T-helper 22 cell (primary cell): ENCODE measurements around the gene KRTAP5-6.
"Not testable (repeated sequence)": the region's sequence is repeated elsewhere in the genome, so short reads cannot be mapped to it uniquely, and the experiment has no call there.

Experiments
- DNase-seq: peaks from one replicate; pipeline ENCODE4 v3.0.0-alpha.2; 2020; ENCODE audit warnings: low read depth

The KRTAP5-6 gene

GRCh38 chr11:1661454-1662269 lies 35.3 kb upstream of the KRTAP5-6 start:
- not testable (repeated sequence) for DNase-seq

GRCh38 chr11:1662699-1663283 lies 34.2 kb upstream of the KRTAP5-6 start:
- not testable (repeated sequence) for DNase-seq

GRCh38 chr11:1665313-1665712 lies 31.7 kb upstream of the KRTAP5-6 start:
- no peak for DNase-seq

GRCh38 chr11:1667121-1667850 lies 29.7 kb upstream of the KRTAP5-6 start:
- no peak for DNase-seq

- DNase-seq: no peak
Measured at GRCh38 chr11:1667906-1668305, 29.1 kb upstream of the KRTAP5-6 start.

- DNase-seq: no peak
Measured at GRCh38 chr11:1668911-1669473, 28.0 kb upstream of the KRTAP5-6 start.

- DNase-seq: no peak
Measured at GRCh38 chr11:1669546-1670218, 27.3 kb upstream of the KRTAP5-6 start.

- DNase-seq: not testable (repeated sequence)
Measured at GRCh38 chr11:1670457-1670856, 26.5 kb upstream of the KRTAP5-6 start.

GRCh38 chr11:1670905-1671371 lies 26.1 kb upstream of the KRTAP5-6 start:
- DNase-seq: no peak

GRCh38 chr11:1671658-1672057 lies 25.3 kb upstream of the KRTAP5-6 start:
- DNase-seq: no peak

GRCh38 chr11:1672613-1673350 lies 24.2 kb upstream of the KRTAP5-6 start:
- no peak for DNase-seq

- no peak for DNase-seq
Measured at GRCh38 chr11:1673446-1674172, 23.4 kb upstream of the KRTAP5-6 start.

- DNase-seq: no peak
Measured at GRCh38 chr11:1674173-1675131, 22.5 kb upstream of the KRTAP5-6 start.

GRCh38 chr11:1675536-1676228 lies 21.3 kb upstream of the KRTAP5-6 start:
- DNase-seq: no peak

- DNase-seq: no peak
Measured at GRCh38 chr11:1676229-1676740, 20.7 kb upstream of the KRTAP5-6 start.

- DNase-seq: no peak
Measured at GRCh38 chr11:1679881-1680280, 17.1 kb upstream of the KRTAP5-6 start.

GRCh38 chr11:1682225-1682905 lies 14.6 kb upstream of the KRTAP5-6 start:
- DNase-seq: no peak

GRCh38 chr11:1683216-1683615 lies 13.8 kb upstream of the KRTAP5-6 start:
- DNase-seq: not testable (repeated sequence)
